ENCODE measurements around the gene SNX14. TPM values are rescaled to one million over a fixed set of nuclear protein-coding genes. Genes with fewer than 3 reads are reported as not detected.

The SNX14 gene
- total RNA-seq (ENCODE audit: low replicate concordance): 62.4 and 64.4 TPM in 2 replicates
- long read RNA-seq, transcript SNX14-202 (26 exons, 3,348 nt): minor isoform, 5 of 85 reads
- long read RNA-seq, transcript SNX14-203 (28 exons, 3,111 nt): minor isoform, 19 of 85 reads
- long read RNA-seq, transcript SNX14-201 (29 exons, 3,486 nt): major isoform, 20 of 85 reads
- long read RNA-seq, partial matches to known transcripts: 9 of 85 reads
- long read RNA-seq, other reads (novel, unspliced or antisense): 30 of 85 reads

DNA sequence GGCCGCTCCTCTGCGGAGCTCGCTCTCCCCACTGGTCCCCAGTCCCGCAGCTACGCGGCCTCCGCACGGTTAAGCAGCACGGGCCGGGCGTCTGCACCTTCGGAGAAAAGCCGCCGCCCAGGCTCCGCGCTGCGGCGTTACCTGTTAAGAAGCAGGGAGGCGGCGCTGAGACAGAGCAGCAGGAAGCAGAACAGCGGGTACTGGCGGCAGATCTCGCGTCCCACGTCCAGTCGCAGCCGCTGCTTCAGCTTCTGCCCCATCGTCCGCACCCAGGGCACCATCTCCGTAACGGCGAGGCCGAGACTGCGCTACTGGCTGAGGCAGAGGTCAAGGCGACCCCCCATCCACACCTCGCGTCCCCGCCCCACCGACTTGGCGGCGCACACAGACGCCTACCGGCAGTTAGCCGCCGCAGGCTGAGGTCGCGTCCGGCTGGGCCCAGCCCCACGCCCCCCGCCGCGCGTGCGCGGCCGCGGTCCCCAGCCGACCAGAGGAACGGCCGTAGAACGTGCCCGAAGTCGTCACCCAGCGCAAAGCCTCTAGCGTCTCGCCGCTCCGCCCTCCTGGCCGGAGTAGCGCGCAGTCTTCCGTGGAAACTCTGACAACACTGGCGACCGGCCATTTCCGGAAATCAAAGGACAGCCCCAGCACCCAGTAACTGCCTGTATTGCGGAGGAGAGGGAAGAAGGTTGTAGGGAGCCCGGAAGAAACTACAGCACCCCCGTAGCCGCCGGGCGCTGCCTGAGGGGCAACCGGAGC lies at the start of gene SNX14:
Gene SNX14, minus strand, starts transcription at position 421 of the 759 bp plus-strand sequence. Its CDS starts 140 bp downstream, at position 281.
- no peaks in the 10 kb centered on the region for H3K9me3 Mint-ChIP-seq
- H3K36me3 Mint-ChIP-seq: peaks cover 20% of the 10 kb centered on the region
- TF ChIP-seq, protein P1, sequence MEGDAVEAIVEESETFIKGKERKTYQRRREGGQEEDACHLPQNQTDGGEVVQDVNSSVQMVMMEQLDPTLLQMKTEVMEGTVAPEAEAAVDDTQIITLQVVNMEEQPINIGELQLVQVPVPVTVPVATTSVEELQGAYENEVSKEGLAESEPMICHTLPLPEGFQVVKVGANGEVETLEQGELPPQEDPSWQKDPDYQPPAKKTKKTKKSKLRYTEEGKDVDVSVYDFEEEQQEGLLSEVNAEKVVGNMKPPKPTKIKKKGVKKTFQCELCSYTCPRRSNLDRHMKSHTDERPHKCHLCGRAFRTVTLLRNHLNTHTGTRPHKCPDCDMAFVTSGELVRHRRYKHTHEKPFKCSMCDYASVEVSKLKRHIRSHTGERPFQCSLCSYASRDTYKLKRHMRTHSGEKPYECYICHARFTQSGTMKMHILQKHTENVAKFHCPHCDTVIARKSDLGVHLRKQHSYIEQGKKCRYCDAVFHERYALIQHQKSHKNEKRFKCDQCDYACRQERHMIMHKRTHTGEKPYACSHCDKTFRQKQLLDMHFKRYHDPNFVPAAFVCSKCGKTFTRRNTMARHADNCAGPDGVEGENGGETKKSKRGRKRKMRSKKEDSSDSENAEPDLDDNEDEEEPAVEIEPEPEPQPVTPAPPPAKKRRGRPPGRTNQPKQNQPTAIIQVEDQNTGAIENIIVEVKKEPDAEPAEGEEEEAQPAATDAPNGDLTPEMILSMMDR (conservative IDR thresholded peaks at IDR 0.05): peak; percentile 26
- H3K27ac Mint-ChIP-seq: peak within 1 kb of the TSS; percentile 97
- peak; percentile 86 for DNase-seq (ENCODE audit: extremely low spot score, unreplicated experiment)
- H3K4me3 Mint-ChIP-seq: peak within 1 kb of the TSS; percentile 97
- H3K4me1 Mint-ChIP-seq (ENCODE audit: unreplicated experiment): peaks cover 7% of the 10 kb centered on the region
- H3K27me3 Mint-ChIP-seq: no peaks in the 10 kb centered on the region

DNA sequence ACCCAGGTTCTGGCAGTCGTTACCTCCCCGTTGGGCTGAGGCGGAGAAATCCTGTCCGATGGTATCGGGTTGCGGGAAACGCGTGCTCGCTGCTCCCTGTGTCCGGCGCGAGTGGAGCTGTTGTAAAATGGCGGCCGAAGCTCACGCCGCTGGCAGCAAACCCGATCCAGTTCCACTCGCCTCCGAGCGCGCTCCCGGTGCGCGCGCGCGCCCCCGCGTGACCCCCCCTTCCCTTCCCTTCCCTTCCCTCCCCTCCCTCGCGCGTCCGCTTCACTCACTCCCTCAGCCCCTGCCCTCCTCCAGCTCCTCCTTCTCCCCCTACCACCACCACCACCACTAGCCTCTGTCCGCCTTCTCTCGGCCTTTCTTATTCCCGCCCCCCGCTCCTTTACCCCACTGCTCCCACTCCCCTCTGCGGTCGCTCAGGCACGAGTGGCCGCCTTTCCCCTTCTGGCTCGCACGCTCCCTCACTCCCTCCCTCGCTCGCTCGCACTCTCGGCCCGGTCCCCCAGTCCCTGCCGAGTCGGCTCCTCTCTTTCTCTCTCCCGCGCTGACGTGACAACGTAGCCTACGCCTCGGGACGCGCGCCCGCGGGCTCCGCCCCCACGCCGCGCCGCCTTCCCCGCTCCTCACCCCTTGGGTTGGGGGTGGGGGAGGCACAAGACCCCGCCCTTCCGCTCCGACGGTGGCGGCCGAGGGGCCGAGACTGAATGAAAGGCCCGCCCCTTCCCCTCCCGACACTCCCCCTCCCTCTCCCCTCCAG lies 49.3 kb upstream of the SNX14 start, which contains the start of gene SYNCRIP:
Gene SYNCRIP, minus strand, starts transcription at position 113 of the 763 bp plus-strand sequence. CDS start 1,447 bp downstream, outside the sequence.
- Mint-ChIP-seq H3K4me3 (peak within 1 kb of the TSS; percentile 96), H3K27me3 (no peaks in the 10 kb centered on the region), H3K36me3 (peaks cover 36% of the 10 kb centered on the region), H3K4me1 (ENCODE audit: unreplicated experiment) (peaks cover 44% of the 10 kb centered on the region), H3K9me3 (no peaks in the 10 kb centered on the region), H3K27ac (peak within 1 kb of the TSS; percentile 99)
- TF ChIP-seq, protein P1 (conservative IDR thresholded peaks at IDR 0.05): no peak
- peak; percentile 99 for DNase-seq (ENCODE audit: extremely low spot score, unreplicated experiment)

DNA sequence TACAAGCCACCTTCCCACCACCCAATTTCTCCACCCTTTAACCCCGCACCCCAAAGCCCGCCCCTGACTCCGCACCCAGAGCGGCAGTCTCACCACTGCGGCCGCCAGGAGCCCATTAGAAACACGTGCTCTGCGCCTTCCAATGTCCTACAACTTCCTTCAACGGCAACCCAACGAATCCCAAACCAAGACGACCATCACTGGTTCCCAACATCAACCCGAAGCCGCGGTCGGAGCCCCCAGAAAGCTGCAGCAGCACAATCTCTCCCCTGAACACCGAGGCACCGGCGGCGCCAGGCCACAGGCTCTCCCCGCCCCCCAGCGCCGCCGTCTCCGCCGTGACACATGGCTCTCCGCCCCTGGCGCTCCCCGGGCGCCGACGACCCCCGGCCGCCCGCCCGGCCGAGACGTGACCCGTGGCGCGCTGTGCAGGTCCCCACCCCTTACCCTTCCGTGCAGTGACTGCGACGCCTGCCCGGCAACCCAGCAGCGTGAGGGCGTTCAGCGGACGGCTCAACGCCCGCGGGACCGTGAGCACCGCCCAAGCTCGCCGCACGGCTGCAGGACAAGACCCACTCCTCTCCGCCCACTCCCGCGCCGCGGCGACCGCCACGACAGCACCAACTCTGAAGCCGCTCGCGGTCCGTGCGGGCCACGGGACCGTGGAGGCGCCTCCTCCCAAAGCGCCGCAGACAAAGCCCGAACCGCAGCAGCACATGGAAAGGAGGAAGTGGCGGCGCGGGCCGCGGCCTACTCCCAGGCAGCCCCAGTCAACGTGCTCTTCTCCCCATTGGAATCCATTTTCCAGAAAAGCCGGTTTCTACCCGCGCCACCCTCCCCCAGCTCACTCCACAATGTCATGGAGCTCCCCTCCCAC lies 48.5 kb upstream of the SNX14 start:
- Mint-ChIP-seq H3K27me3 (no peaks in the 10 kb centered on the region), H3K36me3 (peaks cover 43% of the 10 kb centered on the region), H3K27ac (peak overlapping the region; percentile 99), H3K9me3 (no peaks in the 10 kb centered on the region), H3K4me1 (ENCODE audit: unreplicated experiment) (peaks cover 44% of the 10 kb centered on the region), H3K4me3 (peak overlapping the region; percentile 96)
- peak; percentile 73 for DNase-seq (ENCODE audit: extremely low spot score, unreplicated experiment)
- TF ChIP-seq, protein P1 (conservative IDR thresholded peaks at IDR 0.05): peak; percentile 27

GRCh38 chr6:85641522-85641896 lies 47.9 kb upstream of the SNX14 start:
- Mint-ChIP-seq H3K4me1 (ENCODE audit: unreplicated experiment) (peaks cover 44% of the 10 kb centered on the region), H3K36me3 (peaks cover 47% of the 10 kb centered on the region), H3K27me3 (no peaks in the 10 kb centered on the region), H3K9me3 (no peaks in the 10 kb centered on the region), H3K27ac (peak overlapping the region; percentile 99), H3K4me3 (peak overlapping the region; percentile 96)
- TF ChIP-seq, protein P1 (conservative IDR thresholded peaks at IDR 0.05): no peak
- no peak for DNase-seq (ENCODE audit: extremely low spot score, unreplicated experiment)

GRCh38 chr6:85640821-85641220 lies 47.2 kb upstream of the SNX14 start:
- peak overlapping the region; percentile 99 for H3K27ac Mint-ChIP-seq
- H3K9me3 Mint-ChIP-seq: no peaks in the 10 kb centered on the region
- H3K36me3 Mint-ChIP-seq: peaks cover 49% of the 10 kb centered on the region
- TF ChIP-seq, protein P1 (conservative IDR thresholded peaks at IDR 0.05): no peak
- no peak for DNase-seq (ENCODE audit: extremely low spot score, unreplicated experiment)
- no peaks in the 10 kb centered on the region for H3K27me3 Mint-ChIP-seq
- peaks cover 44% of the 10 kb centered on the region for H3K4me1 Mint-ChIP-seq (ENCODE audit: unreplicated experiment)
- peak overlapping the region; percentile 96 for H3K4me3 Mint-ChIP-seq
